ENCODE results near the gene GNB1L.
A peak's percentile ranks its signal among the peaks of the same experiment; 100 is the strongest.
"Not testable (repeated sequence)": the region's sequence is repeated elsewhere in the genome, so short reads cannot be mapped to it uniquely, and the experiment has no call there.

GNB1L gene

GRCh38 chr22:19888131-19888746 is 33.6 kb upstream of the GNB1L start:
- Histone ChIP-seq H3K36me3 (ENCODE audit: control insufficient read depth, insufficient read depth, low read length) (no peaks in the 10 kb centered on the region), H3K9me3 (ENCODE audit: control insufficient read depth, low read length) (no peaks in the 10 kb centered on the region), H3K27ac (ENCODE audit: insufficient read depth, low read length, poor library complexity, severe bottlenecking) (peak overlapping the region; percentile 13), H3K4me3 (ENCODE audit: insufficient read depth, low read depth, low read length, poor library complexity, severe bottlenecking) (no peak overlapping the region), H3K27me3 (replicated peaks; ENCODE audit: control insufficient read depth, insufficient read depth, low read length, poor library complexity, severe bottlenecking) (no peaks in the 10 kb centered on the region), H3K4me1 (ENCODE audit: control insufficient read depth, insufficient read depth, low read length, poor library complexity, severe bottlenecking) (peaks cover 70% of the 10 kb centered on the region)
- DNase-seq = no peak

GRCh38 chr22:19887256-19887985 is 32.7 kb upstream of the GNB1L start:
- DNase-seq = no peak
- peak overlapping the region; percentile 46 for H3K27ac ChIP-seq (ENCODE audit: insufficient read depth, low read length, poor library complexity, severe bottlenecking)
- no peaks in the 10 kb centered on the region for H3K36me3 ChIP-seq (ENCODE audit: control insufficient read depth, insufficient read depth, low read length)
- H3K9me3 ChIP-seq (ENCODE audit: control insufficient read depth, low read length) = no peaks in the 10 kb centered on the region
- H3K4me1 ChIP-seq (ENCODE audit: control insufficient read depth, insufficient read depth, low read length, poor library complexity, severe bottlenecking) = peaks cover 63% of the 10 kb centered on the region
- no peaks in the 10 kb centered on the region for H3K27me3 ChIP-seq (replicated peaks; ENCODE audit: control insufficient read depth, insufficient read depth, low read length, poor library complexity, severe bottlenecking)
- H3K4me3 ChIP-seq (ENCODE audit: insufficient read depth, low read depth, low read length, poor library complexity, severe bottlenecking) = no peak overlapping the region

- H3K4me1 ChIP-seq (ENCODE audit: control insufficient read depth, insufficient read depth, low read length, poor library complexity, severe bottlenecking) = peaks cover 56% of the 10 kb centered on the region
- H3K27ac ChIP-seq (ENCODE audit: insufficient read depth, low read length, poor library complexity, severe bottlenecking) = peak overlapping the region; percentile 46
- no peaks in the 10 kb centered on the region for H3K27me3 ChIP-seq (replicated peaks; ENCODE audit: control insufficient read depth, insufficient read depth, low read length, poor library complexity, severe bottlenecking)
- no peaks in the 10 kb centered on the region for H3K36me3 ChIP-seq (ENCODE audit: control insufficient read depth, insufficient read depth, low read length)
- H3K4me3 ChIP-seq (ENCODE audit: insufficient read depth, low read depth, low read length, poor library complexity, severe bottlenecking) = no peak overlapping the region
- DNase-seq = no peak
- no peaks in the 10 kb centered on the region for H3K9me3 ChIP-seq (ENCODE audit: control insufficient read depth, low read length)
These were observed 32.1 kb upstream of the GNB1L start for GRCh38 chr22:19886605-19887255.

DNA sequence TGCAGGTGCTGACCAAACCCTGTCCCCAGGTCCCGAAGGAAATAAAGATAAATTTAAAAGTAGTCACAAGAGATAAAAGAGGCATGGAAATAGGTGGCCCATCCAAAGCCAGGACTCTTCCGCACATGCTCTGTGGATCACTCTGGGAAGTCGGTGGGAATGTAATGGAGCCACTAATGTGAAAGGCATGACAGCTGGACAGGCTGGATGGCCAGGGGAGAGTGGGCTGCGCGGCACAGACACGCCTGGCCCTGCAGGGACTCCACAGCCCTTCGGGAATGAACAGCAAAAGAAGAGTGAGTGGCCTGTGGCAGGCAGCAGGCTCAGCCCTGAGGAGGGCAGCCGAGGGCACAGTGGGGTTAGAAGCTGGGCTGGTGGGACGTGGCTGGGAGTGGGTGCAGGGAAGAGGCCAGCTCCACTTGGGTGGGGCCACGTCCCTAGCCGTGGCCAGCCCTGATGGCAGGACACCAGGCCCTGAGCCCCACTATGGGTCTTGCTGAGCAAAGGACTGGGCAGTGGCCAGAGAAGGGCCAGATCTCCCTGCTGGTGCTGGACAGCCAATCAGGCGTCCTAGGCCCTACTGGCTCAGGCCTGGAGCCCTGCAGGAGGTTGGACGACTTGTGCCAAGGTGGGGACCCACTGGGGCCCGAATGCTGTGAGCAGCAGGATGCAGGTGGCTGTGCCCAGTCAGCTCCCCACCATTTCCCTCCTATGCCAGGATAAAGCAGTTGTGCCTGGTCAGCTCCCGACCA is 31.3 kb upstream of the GNB1L start:
- Histone ChIP-seq H3K27ac (ENCODE audit: insufficient read depth, low read length, poor library complexity, severe bottlenecking) (peak overlapping the region; percentile 46), H3K27me3 (replicated peaks; ENCODE audit: control insufficient read depth, insufficient read depth, low read length, poor library complexity, severe bottlenecking) (no peaks in the 10 kb centered on the region), H3K4me3 (ENCODE audit: insufficient read depth, low read depth, low read length, poor library complexity, severe bottlenecking) (no peak overlapping the region), H3K9me3 (ENCODE audit: control insufficient read depth, low read length) (no peaks in the 10 kb centered on the region), H3K36me3 (ENCODE audit: control insufficient read depth, insufficient read depth, low read length) (no peaks in the 10 kb centered on the region), H3K4me1 (ENCODE audit: control insufficient read depth, insufficient read depth, low read length, poor library complexity, severe bottlenecking) (peaks cover 49% of the 10 kb centered on the region)
- no peak for DNase-seq

GRCh38 chr22:19884954-19885751 is 30.5 kb upstream of the GNB1L start:
- no peaks in the 10 kb centered on the region for H3K9me3 ChIP-seq (ENCODE audit: control insufficient read depth, low read length)
- no peaks in the 10 kb centered on the region for H3K27me3 ChIP-seq (replicated peaks; ENCODE audit: control insufficient read depth, insufficient read depth, low read length, poor library complexity, severe bottlenecking)
- peak overlapping the region; percentile 46 for H3K27ac ChIP-seq (ENCODE audit: insufficient read depth, low read length, poor library complexity, severe bottlenecking)
- no peak overlapping the region for H3K4me3 ChIP-seq (ENCODE audit: insufficient read depth, low read depth, low read length, poor library complexity, severe bottlenecking)
- H3K36me3 ChIP-seq (ENCODE audit: control insufficient read depth, insufficient read depth, low read length) = no peaks in the 10 kb centered on the region
- peaks cover 40% of the 10 kb centered on the region for H3K4me1 ChIP-seq (ENCODE audit: control insufficient read depth, insufficient read depth, low read length, poor library complexity, severe bottlenecking)
- DNase-seq = no peak

DNA sequence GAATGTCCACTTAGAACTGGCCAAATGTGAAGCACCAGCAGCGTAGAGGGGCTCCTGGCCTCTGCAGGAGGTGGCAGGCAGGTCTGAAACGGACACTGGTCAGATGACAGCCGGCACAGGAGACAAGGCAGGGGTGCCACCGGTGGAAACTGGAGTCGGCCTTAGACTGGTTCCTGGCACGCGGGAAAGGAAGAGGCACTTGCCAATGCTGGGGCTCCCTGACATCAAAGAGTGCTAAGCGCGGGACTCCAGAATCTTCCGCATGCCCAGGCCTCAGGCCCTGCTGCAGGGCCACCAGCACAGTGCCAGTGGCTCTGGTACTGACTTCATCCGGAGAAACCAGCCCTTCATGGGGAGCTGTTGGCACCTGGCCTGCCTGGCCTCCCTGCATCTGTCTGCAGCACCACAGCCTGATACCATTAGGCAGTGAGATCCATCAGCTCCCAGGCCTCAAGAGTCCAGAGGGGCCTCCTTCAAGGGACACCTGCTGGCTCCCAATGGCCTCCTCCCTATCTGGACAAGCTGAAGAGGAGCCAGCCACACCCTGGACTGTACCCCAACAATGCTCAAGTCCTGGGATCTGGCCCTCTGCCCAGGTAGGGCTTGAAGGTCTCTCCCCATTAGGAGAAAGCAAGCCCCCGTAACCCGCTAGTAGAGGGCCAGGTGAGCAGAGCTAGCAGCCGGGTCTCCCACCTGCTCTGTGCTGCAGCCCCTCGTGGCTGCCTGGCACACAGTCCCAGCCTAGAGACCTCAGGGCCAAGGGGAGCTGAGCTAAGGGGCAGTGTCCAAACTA is 29.7 kb upstream of the GNB1L start:
- H3K4me3 ChIP-seq (ENCODE audit: insufficient read depth, low read depth, low read length, poor library complexity, severe bottlenecking) = no peak overlapping the region
- DNase-seq = no peak
- H3K27ac ChIP-seq (ENCODE audit: insufficient read depth, low read length, poor library complexity, severe bottlenecking) = peak overlapping the region; percentile 46
- H3K9me3 ChIP-seq (ENCODE audit: control insufficient read depth, low read length) = no peaks in the 10 kb centered on the region
- no peaks in the 10 kb centered on the region for H3K27me3 ChIP-seq (replicated peaks; ENCODE audit: control insufficient read depth, insufficient read depth, low read length, poor library complexity, severe bottlenecking)
- no peaks in the 10 kb centered on the region for H3K36me3 ChIP-seq (ENCODE audit: control insufficient read depth, insufficient read depth, low read length)
- peaks cover 36% of the 10 kb centered on the region for H3K4me1 ChIP-seq (ENCODE audit: control insufficient read depth, insufficient read depth, low read length, poor library complexity, severe bottlenecking)

GRCh38 chr22:19883446-19883845 is 28.8 kb upstream of the GNB1L start:
- H3K36me3 ChIP-seq (ENCODE audit: control insufficient read depth, insufficient read depth, low read length); H3K27me3 ChIP-seq (replicated peaks; ENCODE audit: control insufficient read depth, insufficient read depth, low read length, poor library complexity, severe bottlenecking); H3K4me3 ChIP-seq (ENCODE audit: insufficient read depth, low read depth, low read length, poor library complexity, severe bottlenecking); H3K9me3 ChIP-seq (ENCODE audit: control insufficient read depth, low read length); DNase-seq; H3K27ac ChIP-seq (ENCODE audit: insufficient read depth, low read length, poor library complexity, severe bottlenecking): not testable (repeated sequence)
- H3K4me1 ChIP-seq (ENCODE audit: control insufficient read depth, insufficient read depth, low read length, poor library complexity, severe bottlenecking) = peaks cover 34% of the 10 kb centered on the region

GRCh38 chr22:19882446-19883381 is 28.0 kb upstream of the GNB1L start:
- Histone ChIP-seq H3K27ac (ENCODE audit: insufficient read depth, low read length, poor library complexity, severe bottlenecking) (no peak overlapping the region), H3K9me3 (ENCODE audit: control insufficient read depth, low read length) (no peaks in the 10 kb centered on the region), H3K27me3 (replicated peaks; ENCODE audit: control insufficient read depth, insufficient read depth, low read length, poor library complexity, severe bottlenecking) (no peaks in the 10 kb centered on the region), H3K4me3 (ENCODE audit: insufficient read depth, low read depth, low read length, poor library complexity, severe bottlenecking) (no peak overlapping the region), H3K4me1 (ENCODE audit: control insufficient read depth, insufficient read depth, low read length, poor library complexity, severe bottlenecking) (peaks cover 30% of the 10 kb centered on the region), H3K36me3 (ENCODE audit: control insufficient read depth, insufficient read depth, low read length) (no peaks in the 10 kb centered on the region)
- no peak for DNase-seq

All from effector memory CD4-positive, alpha-beta T cell (primary cell).